GM13977 (cell line): Measurements from ENCODE around the gene SMAD1.

Experiments
- DNase-seq: peaks from one replicate; pipeline ENCODE4 v3.0.0; 2012; ENCODE audit warnings: low spot score
- CTCF ChIP-seq: IDR thresholded peaks from 2 replicates; pipeline ENCODE4 v1.5.1; 2012; ENCODE audit warnings: mild to moderate bottlenecking, control low read depth; ENCODE audit not compliant: insufficient read depth; ENCODE audit errors: extremely low read depth, missing control alignments
- in situ Hi-C: fragments of 300-500 bp; cut with MboI; formaldehyde crosslinking; loops from one replicate; pipeline ENCODE4 v1.12.0; 2022; ENCODE audit warnings: low sequenced_read_pairs, low pct_unique_long_range_greater_than_20kb, mixed read lengths, inconsistent platforms; ENCODE audit not compliant: unreplicated experiment

SMAD1 gene

GRCh38 chr4:145557720-145558119 lies 76.1 kb downstream of the SMAD1 start:
- DNase-seq, result peak; percentile 61
- TF ChIP-seq CTCF, result peak; percentile 93
- in situ Hi-C loops, result loop anchor here (25.0 kb wide), 1 partner anchor 320 kb away; no protein-coding TSS in a partner anchor

- in situ Hi-C loops, result loop anchor here (25.0 kb wide), 1 partner anchor 326 kb away; no protein-coding TSS in a partner anchor
- no peak for TF ChIP-seq CTCF
- no peak for DNase-seq
Measured at GRCh38 chr4:145563293-145563985, 81.8 kb downstream of the SMAD1 start.

GRCh38 chr4:145564540-145564939 lies 82.9 kb downstream of the SMAD1 start:
- TF ChIP-seq CTCF, result no peak

GRCh38 chr4:145565328-145565727 lies 83.7 kb downstream of the SMAD1 start:
- in situ Hi-C loops, result loop anchor here (25.0 kb wide), 1 partner anchor 328 kb away; no protein-coding TSS in a partner anchor
- no peak for TF ChIP-seq CTCF

More at GRCh38 chr4:145564540-145564939, 82.9 kb downstream of the SMAD1 start:
- in situ Hi-C loops, result loop anchor here (25.0 kb wide), 1 partner anchor 327 kb away; no protein-coding TSS in a partner anchor
- no peak for DNase-seq

GRCh38 chr4:145566086-145566708 lies 84.5 kb downstream of the SMAD1 start:
- no peak for TF ChIP-seq CTCF
- DNase-seq, result no peak
- in situ Hi-C loops, result loop anchor here (25.0 kb wide), 1 partner anchor 329 kb away; no protein-coding TSS in a partner anchor

More at GRCh38 chr4:145565328-145565727, 83.7 kb downstream of the SMAD1 start:
- no peak for DNase-seq

- in situ Hi-C loops, result loop anchor here (25.0 kb wide), 1 partner anchor 329 kb away; no protein-coding TSS in a partner anchor
- TF ChIP-seq CTCF, result no peak
- no peak for DNase-seq
Measured at GRCh38 chr4:145566768-145567167, 85.1 kb downstream of the SMAD1 start.
